NCI-H2107 treated with DMSO at 0.1 percent for 48 hours (cell line): Measurements from ENCODE around the gene NEIL1.
"Not testable (repeated sequence)": the region's sequence is repeated elsewhere in the genome, so short reads cannot be mapped to it uniquely, and the experiment has no call there.

Source experiments
- DNase-seq: peaks from one replicate; lab custom pipeline; 2025; ENCODE audit not compliant: unreplicated experiment; lab: John Stamatoyannopoulos, UW

Gene NEIL1

DNA sequence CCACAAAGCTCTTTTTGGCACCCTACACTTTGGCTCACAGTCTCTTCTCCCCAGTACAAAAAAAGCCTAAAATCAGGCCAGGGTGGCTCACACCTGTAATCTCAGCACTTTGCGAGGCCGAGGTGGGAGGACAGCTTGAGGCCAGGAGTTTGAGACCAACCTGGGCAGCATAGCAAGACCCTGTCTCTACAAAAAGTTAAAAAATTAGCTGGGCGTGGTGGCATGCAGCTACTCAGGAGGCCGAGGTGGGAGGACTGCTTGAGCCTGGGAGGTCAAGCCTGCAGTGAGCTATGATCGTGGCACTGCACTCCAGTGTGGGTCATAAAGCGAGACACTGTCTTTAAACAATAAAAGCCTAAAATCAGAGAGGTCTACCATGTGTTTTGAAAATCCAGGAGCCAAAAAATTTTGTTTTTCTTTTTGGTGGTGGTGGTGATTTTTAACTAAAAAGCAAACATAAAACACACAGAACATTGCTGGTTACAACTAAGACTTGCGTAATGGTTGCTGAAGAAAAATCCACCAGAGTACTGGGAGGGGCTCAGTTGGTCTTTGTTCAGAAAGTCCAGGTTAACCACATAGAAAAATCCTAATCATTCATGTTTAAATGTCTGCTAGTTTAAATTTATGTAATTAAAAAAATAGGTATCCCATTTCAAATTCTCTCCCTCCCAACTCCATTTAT lies 23.2 kb downstream of the NEIL1 start:
- DNase-seq, result no peak

GRCh38 chr15:75371486-75371885 lies 24.6 kb downstream of the NEIL1 start:
- DNase-seq, result no peak

DNA sequence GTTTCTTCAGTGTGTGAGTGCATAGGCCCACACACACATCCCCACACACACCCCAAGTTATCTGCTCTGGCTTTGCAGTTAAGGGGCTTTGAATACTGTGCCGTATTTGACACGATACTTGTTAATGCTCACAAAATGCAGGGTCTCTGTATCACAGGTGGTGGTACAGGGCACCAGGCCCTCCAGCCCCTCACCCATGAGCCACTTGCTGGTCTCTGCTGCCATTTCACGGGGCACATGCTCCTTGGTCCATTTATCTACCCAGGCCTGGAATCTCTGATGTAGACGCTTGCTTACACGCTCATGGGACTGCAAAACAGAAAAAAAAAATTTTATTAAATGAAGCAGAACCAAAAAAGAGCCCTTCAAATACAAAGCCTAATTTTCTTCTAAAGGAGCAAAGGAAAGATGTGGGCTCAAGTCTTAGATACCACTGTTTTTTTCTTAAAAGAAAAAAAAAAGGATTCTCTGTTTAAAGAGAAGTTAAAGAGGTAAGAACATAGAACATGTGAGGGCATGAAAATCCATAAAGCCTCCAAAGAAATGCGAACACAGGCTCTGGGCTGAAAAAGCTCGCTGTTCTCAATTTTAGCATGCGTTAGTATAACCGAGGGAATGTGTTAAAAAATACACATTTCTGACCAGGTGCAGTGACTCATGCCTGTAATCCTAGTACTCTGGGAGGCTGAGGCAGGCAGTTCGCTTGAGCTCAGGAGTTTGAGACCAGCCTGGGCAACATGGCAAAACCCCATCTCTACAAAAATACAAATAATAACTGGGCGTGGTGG lies 25.3 kb downstream of the NEIL1 start:
- DNase-seq, result no peak

DNA sequence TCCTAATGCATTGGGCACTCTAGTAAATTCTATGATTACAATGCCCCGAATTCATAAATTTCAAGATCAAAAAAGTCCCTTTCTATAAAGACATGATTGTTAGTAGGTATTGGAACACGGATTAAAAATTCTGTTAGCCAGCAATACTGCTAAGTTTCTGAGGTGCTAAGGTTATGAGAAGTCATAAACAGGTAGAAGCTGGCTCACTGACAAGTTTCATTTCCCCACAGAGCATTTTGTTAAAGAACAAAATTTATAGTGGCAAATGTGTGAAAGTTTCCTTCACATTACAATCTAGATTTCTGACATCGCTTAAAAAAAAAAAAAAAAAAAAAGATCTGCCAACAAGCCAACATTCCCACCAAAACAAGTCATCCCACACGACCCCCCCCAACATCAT lies 33.9 kb downstream of the NEIL1 start:
- no peak for DNase-seq

GRCh38 chr15:75383986-75384385 lies 37.1 kb downstream of the NEIL1 start:
- not testable (repeated sequence) for DNase-seq

GRCh38 chr15:75389791-75390382 lies 43.0 kb downstream of the NEIL1 start:
- no peak for DNase-seq

DNA sequence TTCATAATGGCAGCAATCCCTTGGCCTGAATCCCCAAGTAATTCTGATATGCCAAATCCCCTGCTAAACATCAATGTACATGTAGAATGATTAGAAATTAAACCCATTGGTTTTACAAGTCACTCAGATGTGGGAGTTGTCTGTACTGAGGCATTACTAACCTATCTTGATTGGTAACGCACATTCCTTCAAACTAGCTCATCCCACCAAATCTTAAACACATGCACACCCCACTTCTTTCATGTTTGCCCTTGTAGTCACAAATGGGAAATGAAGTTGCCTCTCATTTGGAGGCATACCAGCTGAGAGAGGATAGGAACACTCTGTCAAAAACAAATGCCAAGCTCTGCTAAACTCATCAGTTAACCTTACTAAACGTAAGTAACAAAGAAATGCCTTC lies 50.7 kb downstream of the NEIL1 start:
- no peak for DNase-seq

GRCh38 chr15:75403892-75404291 lies 57.1 kb downstream of the NEIL1 start:
- no peak for DNase-seq
